NCI-H748 treated with DMSO at 0.1 percent for 48 hours (cell line): ENCODE data around the gene OTUB1.
"Not testable (repeated sequence)": the region's sequence is repeated elsewhere in the genome, so short reads cannot be mapped to it uniquely, and the experiment has no call there.

ENCODE experiments used
- DNase-seq: peaks from one replicate; lab custom pipeline; 2025; lab: John Stamatoyannopoulos, UW

The OTUB1 gene

GRCh38 chr11:63986156-63986931 lies at the start of gene OTUB1:
OTUB1 (plus strand) TSS chr11:63986438; CDS start chr11:63986457, 19 bp downstream.
- DNase-seq, result peak; percentile 87

DNA sequence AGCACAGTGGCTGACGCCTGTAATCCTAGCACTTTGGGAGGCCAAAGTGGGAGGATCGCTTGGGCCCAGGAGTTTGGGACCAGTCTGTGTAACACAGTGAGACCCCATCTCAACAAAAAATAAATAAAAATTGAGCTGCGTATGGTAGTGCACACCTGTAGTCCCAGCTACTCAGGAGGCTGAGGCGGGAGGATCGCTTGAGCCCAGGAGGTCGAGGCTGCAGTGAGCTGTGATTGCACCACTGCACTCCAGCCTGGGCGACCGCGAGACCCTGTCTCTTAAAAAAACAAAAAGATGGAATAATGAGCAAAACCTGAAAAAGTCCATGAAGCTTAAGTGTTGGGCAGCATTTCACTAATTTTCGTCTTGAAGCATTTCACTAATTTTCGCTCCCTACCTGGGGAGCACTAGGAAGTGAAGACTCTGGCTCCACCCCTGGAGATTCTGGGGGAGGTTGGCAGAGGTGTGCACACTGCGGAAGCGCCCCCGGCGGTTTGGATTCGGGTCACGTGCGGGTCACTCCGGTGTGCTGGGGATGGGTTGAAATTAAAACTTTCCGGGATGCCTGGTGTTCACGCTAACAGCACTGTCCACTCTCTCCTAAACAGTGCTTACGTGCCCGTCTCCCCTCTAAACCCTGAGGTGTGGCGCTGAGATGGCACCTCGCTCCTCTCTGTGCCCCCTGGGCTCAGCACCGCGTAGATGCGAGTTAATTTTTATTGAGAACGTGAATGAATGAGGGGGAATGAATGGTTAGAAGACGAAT lies 48.3 kb upstream of the OTUB1 start:
- peak; percentile 27 for DNase-seq

DNA sequence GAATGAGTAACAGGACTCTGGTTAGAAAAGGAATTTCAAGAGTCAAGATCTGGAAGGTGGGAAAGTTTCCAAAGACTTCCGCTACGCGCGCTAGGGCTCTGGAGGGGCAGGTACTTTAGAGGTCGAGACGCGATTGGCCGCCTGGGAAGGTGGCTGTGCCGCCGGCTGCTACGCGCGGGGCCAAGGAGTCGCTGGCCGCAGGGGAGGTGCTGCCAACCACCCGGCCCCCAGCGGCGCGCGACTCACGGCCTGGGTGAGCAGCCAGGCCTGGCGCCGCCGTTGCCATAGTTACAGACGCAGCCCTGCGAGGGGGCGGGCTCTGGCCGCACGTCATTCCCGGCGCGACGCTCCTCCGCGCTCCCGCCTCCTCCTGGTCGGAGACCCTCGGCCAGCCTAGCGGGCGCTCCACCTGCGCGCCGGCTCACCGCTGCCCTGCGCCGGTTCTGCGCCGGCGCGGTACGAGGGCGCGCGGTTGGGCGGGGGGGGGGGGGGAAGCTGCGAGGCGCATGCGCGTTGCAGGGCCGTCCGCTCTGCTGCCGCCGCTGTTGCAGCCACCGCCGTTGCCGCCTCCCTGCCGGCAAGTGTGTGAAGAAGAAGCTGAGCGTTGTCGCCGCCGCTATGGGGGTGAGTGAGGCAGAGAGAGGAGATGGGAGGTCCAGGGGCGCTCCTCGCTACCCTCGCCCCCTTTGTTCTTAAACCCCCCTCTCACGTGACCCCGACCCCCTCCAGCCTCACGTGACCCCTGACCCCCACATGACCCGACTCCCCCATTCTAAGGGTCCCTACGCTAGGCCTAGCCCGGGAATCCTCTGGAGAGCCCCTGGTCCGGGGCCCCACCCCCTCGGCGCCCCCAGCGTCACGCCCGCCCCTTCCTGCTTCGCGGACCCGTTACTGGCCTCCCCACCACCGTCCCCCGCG lies 47.5 kb upstream of the OTUB1 start, which contains the start of gene NAA40:
Gene NAA40, plus strand, starts transcription at position 524 of the 918 bp plus-strand sequence. Its CDS starts 95 bp downstream, at position 619.
- DNase-seq, result peak; percentile 95

DNA sequence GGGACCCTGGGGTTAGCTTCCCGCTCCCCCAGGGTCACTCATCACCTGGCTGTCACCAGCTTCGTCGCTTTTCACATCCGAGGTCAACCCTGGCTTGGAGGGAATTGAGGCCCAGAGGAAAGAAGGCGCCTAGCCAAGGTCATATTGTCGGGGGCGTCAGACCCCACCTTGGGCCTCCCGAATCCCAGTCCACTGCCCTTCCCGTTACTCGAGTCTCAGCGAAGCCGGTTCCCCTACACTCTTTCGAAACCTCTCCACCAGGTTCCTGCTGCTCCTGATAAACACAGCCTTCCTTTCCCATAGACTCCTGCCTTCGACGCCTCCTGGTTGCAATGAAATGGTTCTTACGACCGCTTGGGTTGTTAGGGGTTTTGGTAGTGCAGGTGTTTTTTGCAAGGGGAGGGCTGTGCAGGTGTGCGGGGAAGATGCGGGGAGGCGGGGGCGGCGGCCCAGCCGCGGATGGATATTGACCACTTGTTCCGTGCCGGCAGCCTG lies 46.8 kb upstream of the OTUB1 start:
- peak; percentile 10 for DNase-seq

GRCh38 chr11:63940786-63941185 lies 45.5 kb upstream of the OTUB1 start:
- no peak for DNase-seq

DNA sequence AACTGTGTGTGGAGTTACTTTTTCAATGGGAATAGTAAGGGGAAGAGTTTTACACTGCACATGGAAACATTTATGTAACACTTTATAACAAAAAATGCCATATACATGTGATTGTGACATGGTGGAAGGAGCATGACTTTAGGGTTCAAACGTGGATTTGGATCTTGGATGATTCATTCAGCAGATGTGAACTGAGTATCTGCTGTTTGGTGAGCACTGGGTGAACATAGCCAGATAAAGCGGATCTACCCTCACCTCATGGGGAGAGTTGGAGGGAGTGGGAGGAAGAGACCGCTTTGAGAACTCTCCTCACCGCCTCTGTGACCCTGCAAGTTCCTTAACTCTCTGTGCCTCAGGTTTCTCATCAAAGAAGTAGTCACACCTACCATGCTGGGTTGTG lies 44.3 kb upstream of the OTUB1 start:
- DNase-seq, result no peak

DNA sequence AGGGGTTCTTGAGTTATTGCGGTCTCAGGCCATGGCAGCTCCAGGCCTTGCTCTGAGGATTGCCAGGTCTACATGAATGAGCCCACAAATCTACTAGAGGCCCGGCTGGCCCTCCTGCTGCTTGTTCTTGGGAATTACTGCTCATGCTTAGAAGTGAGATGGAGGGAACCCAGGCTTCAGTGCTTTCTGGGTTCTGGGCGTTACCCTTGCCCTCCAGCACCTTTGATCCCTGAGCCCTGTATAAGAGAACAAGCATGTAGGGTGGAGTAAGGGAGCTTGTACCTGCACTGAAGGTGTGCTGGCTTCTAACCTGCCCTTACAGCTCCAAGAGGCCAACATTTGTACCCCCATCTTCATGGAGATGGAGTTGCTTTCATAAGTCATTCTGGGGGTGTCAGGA lies 43.4 kb upstream of the OTUB1 start:
- no peak for DNase-seq

- no peak for DNase-seq
Measured at GRCh38 chr11:63944987-63945386, 41.3 kb upstream of the OTUB1 start.

- DNase-seq, result peak; percentile 39
Measured at GRCh38 chr11:63945477-63946163, 40.6 kb upstream of the OTUB1 start.

DNA sequence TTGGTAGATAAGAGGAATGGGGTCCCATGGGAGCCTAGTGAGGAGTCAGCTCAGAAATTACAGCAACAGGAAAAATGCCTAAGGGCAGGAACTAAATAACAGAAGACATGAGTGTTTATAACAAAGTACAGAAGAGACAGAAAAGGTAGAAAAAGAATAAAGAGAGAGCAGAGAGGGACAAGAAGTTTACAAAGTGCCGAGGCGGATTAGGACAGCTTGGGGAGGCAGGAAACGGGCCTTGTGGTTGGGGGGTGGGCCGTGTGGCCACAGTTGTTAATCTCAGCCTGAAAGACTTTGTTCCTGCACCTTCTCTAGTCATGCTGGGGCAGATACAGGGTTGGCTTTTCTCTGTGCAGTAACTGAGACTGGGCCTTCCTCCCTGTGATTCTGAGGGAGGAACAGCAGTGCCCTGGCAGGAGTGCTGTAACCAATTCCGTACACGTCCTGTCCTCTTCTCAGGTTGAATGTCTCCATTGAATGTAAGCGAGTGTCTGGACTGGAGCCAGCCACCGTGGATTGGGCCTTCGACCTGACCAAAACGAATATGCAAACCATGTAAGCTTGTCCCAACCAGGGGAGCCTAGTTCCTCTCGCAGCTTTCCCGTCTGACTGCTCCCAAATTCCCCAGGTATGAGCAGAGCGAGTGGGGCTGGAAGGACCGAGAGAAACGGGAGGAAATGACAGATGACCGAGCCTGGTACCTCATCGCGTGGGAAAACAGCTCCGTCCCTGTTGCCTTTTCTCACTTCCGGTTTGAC lies 34.3 kb upstream of the OTUB1 start:
- DNase-seq, result no peak

DNA sequence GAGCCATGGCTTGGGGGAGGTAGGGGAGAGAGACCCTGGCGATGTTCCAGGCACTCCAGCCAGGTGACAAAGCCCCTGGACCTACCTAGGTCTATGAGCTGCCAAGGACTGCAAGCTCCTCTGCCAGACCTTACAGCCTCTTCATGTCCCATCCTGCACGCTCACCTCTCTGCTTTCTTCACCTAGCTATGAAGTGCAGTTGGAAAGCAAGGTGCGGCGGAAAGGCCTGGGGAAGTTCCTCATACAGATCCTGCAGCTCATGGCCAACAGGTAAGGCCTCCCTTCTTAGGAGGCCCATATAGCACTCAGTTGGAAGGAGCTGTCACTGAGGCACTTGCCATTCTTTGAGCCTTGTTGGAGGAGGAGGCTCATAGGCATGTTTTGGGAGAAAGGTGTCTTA lies 33.7 kb upstream of the OTUB1 start:
- no peak for DNase-seq

GRCh38 chr11:63958008-63958407 lies 28.2 kb upstream of the OTUB1 start:
- no peak for DNase-seq

DNA sequence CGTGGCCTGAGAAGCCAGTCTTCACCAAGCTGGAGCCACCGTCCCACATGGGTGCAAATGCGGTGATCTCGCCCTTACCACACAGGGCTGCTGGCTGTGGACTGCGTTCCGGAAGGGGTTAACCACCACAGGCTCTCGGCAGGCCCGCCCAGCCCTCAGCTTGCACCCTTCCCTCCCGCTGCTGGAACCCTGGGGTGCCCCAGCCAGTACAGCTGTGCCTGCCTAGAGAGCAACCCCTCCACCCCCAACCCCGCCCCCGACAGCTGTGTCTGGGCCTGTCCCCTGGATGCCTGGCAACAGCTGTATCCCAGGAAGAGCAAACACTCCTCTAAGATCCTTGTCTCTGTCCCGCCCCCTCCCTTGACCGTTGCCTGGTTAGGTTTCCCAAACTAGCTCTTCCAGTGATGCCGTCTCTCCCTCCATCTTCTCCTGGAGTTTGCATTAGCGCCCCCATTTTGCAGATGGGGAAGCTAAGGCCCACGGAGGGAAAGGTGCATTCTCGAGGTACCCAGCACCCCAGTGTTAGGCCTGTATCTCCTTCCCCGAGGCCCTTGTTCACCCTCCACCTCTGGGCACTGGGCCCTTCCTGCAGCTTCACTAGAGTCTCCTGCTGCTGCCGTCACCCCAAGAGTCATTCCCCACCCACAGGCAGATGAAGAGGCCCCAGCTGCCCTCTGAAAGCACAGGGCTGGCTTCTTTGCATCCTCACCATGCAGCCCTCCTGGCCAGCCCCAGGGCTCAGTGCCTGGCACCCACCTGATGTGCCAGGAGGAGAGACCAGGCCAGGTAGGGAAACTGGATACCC lies 24.4 kb upstream of the OTUB1 start:
- DNase-seq, result peak; percentile 9

DNA sequence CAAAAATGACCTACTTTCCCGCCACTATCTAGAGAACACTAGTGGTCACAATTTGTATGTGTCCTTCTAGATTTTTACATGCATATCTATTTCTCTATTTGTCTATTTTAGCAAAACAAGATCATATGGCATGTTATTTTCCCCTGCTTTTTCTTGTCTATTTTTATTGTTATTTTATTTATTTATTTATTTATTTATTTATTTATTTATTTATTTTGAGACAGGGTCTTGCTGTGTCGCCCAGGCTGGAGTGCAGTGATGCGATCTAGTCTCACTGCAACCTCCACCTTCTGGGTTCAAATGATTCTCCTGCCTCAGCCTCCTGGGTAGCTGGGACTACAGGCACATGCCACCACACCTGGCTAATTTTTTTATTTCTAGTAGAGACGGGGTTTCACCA lies 22.3 kb upstream of the OTUB1 start:
- DNase-seq, result not testable (repeated sequence)

- DNase-seq, result no peak
Measured at GRCh38 chr11:63966444-63966843, 19.8 kb upstream of the OTUB1 start.

- DNase-seq, result no peak
Measured at GRCh38 chr11:63969461-63969860, 16.8 kb upstream of the OTUB1 start.

- DNase-seq, result no peak
Measured at GRCh38 chr11:63970902-63971301, 15.3 kb upstream of the OTUB1 start.

GRCh38 chr11:63973912-63974258 lies 12.4 kb upstream of the OTUB1 start:
- DNase-seq, result not testable (repeated sequence)

DNA sequence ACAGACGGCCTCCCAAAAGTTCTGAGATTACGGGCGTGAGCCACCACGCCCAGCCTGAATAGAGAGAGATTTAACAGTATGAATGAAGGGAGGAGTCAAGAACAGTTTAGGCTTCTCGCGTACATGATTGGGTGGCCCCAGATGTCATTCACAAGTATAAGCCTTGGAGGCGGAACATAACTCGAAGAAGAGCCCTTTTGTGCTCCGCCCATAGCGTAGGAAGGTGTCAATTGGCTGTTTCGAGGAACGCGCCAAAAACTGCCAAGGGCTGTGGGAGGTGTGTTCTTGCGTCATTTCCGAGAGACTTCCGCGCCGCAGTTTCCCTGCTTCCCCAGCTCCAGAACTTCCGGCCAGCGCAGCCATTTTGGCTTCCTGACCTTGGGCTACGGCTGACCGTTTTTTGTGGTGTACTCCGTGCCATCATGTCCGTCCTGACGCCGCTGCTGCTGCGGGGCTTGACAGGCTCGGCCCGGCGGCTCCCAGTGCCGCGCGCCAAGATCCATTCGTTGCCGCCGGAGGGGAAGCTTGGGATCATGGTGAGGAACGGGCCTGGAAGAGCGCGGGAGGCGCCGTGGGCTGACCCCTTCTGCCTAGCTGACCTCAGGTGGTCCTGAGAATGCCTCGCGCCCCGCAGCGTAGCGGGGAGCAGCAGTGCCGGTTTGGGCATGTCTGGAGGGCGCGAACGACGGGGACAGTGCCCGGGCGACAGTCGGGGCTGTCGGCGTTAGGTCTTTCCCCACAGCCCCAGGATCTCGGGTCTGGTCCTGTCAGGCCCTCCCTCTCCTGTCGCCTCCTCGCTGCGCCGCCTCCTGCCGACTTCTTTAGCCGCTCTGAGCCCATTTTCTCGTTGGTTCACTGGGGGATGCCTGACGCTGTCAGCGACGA lies 11.7 kb upstream of the OTUB1 start, which contains the start of gene COX8A:
Gene COX8A, plus strand, starts transcription at position 362 of the 885 bp plus-strand sequence. Its CDS starts 61 bp downstream, at position 423.
- peak; percentile 98 for DNase-seq
